GM21423 (cell line): ENCODE data around the gene SLC6A6.
A peak's percentile ranks its signal among the peaks of the same experiment; 100 is the strongest.

ENCODE experiments used
- ATAC-seq: cut with Tn5 transposase; IDR thresholded peaks from one replicate; pipeline ENCODE4 v1.9.1; 2021; ENCODE audit warnings: mild to moderate bottlenecking, moderate library complexity; ENCODE audit not compliant: unreplicated experiment

The SLC6A6 gene

GRCh38 chr3:14451844-14452739 lies 49.7 kb downstream of the SLC6A6 start:
- ATAC-seq: no peak

GRCh38 chr3:14452740-14453710 lies 50.6 kb downstream of the SLC6A6 start:
- no peak for ATAC-seq

GRCh38 chr3:14453876-14454638 lies 51.7 kb downstream of the SLC6A6 start:
- peak; percentile 37 for ATAC-seq

GRCh38 chr3:14454639-14455310 lies 52.4 kb downstream of the SLC6A6 start:
- ATAC-seq: no peak

- no peak for ATAC-seq
These were observed 53.3 kb downstream of the SLC6A6 start for GRCh38 chr3:14455571-14456317.

GRCh38 chr3:14456794-14457193 lies 54.4 kb downstream of the SLC6A6 start:
- no peak for ATAC-seq

GRCh38 chr3:14457481-14457880 lies 55.1 kb downstream of the SLC6A6 start:
- ATAC-seq: no peak

- ATAC-seq: no peak
These were observed 55.6 kb downstream of the SLC6A6 start for GRCh38 chr3:14457999-14458398.

- peak; percentile 52 for ATAC-seq
These were observed 56.2 kb downstream of the SLC6A6 start for GRCh38 chr3:14458434-14459275.

- no peak for ATAC-seq
These were observed 57.0 kb downstream of the SLC6A6 start for GRCh38 chr3:14459384-14459783.

- ATAC-seq: no peak
These were observed 57.4 kb downstream of the SLC6A6 start for GRCh38 chr3:14459787-14460186.

- ATAC-seq: no peak
These were observed 58.1 kb downstream of the SLC6A6 start for GRCh38 chr3:14460342-14461005.

- ATAC-seq: no peak
These were observed 58.8 kb downstream of the SLC6A6 start for GRCh38 chr3:14461006-14461747.

GRCh38 chr3:14461748-14462324 lies 59.4 kb downstream of the SLC6A6 start:
- peak; percentile 37 for ATAC-seq

- ATAC-seq: no peak
These were observed 60.3 kb downstream of the SLC6A6 start for GRCh38 chr3:14462738-14463137.

- ATAC-seq: no peak
These were observed 61.1 kb downstream of the SLC6A6 start for GRCh38 chr3:14463330-14464140.
